ENCODE measurements around the gene CIROP.

Gene CIROP

DNA sequence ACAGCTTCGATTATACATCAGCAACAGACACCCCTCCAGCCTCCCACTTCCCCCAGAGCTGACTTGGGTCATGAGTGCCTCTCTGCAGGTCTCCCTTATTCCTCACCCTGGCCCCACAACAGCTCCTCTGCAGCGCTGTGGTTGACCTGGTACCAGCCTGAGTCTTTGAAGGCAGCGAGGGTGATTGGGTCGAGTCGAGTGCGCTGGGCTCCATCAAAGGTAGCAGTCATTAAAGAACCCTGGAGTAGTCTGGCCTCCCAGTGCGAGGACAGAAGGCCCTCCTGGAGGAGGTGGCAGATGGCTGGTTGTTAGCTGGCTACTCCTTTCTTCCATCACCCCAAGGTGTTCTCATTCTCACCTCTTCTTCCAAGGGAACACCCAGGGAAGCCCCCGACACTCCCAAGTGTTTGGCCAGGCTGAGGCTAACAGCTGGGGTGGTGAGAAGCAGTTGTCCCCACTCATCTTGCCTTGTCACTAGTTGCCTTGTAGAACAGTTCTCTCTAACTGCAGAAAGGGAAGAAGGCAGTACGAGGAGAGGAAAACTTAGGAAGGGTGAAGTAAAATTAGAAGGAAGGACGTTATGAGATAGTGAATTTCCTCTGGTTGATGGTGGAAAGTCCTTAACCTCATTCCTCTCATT is 2.7 kb downstream of the CIROP start:
- no peak for TF ChIP-seq CTCF (IDR thresholded peaks at IDR 0.05; ENCODE audit: extremely low read depth, insufficient read depth, missing control alignments)
- in situ Hi-C loops (cut with MboI; ENCODE audit: low pct_unique_long_range_greater_than_20kb, low sequenced_read_pairs, unreplicated experiment), result no loop called here
- DNase-seq (ENCODE audit: low spot score), result no peak

DNA sequence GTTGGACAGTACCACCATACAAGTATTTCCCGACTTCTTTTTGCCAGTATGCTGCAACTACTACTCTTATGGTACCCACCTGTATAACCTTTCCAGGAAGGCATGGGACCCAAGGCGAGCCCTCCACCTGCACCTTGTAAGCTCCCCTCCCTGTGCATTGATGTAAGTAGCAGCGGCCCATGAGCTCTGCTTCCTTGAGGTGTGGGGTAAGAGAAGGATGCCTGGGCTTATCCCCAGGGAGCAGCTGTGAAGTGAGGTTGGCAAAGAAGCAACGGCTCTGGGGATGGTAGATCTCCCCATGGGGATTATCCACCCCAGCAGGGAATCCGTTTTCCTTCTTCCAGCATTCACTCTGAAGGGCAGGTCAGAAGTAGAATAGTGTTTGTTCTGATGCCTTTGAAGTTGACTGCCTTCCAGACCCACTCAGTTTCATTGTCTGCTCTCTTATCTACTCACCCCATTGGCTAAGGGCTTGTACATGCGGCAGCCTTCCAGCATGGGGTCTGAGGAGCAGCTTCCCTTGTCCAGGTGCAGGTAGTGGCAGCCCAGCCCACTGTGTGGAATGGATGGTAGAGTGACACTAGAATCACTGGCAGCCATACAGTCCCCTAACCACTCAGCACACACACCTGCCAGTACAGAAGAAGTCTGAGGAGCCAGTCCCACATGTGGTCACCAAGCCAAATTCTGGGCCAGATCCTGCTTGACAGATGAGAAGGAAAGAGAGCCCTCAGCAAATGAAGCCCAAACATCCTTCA is 3.4 kb downstream of the CIROP start:
- no peak for DNase-seq (ENCODE audit: low spot score)
- TF ChIP-seq CTCF (IDR thresholded peaks at IDR 0.05; ENCODE audit: extremely low read depth, insufficient read depth, missing control alignments), result no peak
- in situ Hi-C loops (cut with MboI; ENCODE audit: low pct_unique_long_range_greater_than_20kb, low sequenced_read_pairs, unreplicated experiment), result no loop called here

- in situ Hi-C loops (cut with MboI; ENCODE audit: low pct_unique_long_range_greater_than_20kb, low sequenced_read_pairs, unreplicated experiment), result no loop called here
Observed at GRCh38 chr14:23099212-23099861, 5.5 kb downstream of the CIROP start.

GRCh38 chr14:23097786-23098185 is 7.0 kb downstream of the CIROP start:
- in situ Hi-C loops (cut with MboI; ENCODE audit: low pct_unique_long_range_greater_than_20kb, low sequenced_read_pairs, unreplicated experiment), result no loop called here
- no peak for TF ChIP-seq CTCF (IDR thresholded peaks at IDR 0.05; ENCODE audit: extremely low read depth, insufficient read depth, missing control alignments)
- no peak for DNase-seq (ENCODE audit: low spot score)

More at GRCh38 chr14:23099212-23099861, 5.5 kb downstream of the CIROP start:
- no peak for TF ChIP-seq CTCF (IDR thresholded peaks at IDR 0.05; ENCODE audit: extremely low read depth, insufficient read depth, missing control alignments)
- DNase-seq (ENCODE audit: low spot score), result no peak

GRCh38 chr14:23095196-23096108 is 9.3 kb downstream of the CIROP start, which contains the start of gene C14orf119:
Gene C14orf119 (plus strand): TSS chr14:23095505. CDS start chr14:23097659, 2,154 bp downstream.
- in situ Hi-C loops (cut with MboI; ENCODE audit: low pct_unique_long_range_greater_than_20kb, low sequenced_read_pairs, unreplicated experiment), result no loop called here
- peak; percentile 99 for DNase-seq (ENCODE audit: low spot score)
- no peak for TF ChIP-seq CTCF (IDR thresholded peaks at IDR 0.05; ENCODE audit: extremely low read depth, insufficient read depth, missing control alignments)

Measured in GM13977 (cell line).